HL-60 (cell line): ENCODE measurements around the gene SNURF.
"Not testable (repeated sequence)": the region's sequence is repeated elsewhere in the genome, so short reads cannot be mapped to it uniquely, and the experiment has no call there.

ENCODE experiments used
- CTCF ChIP-seq: IDR thresholded peaks from one replicate; pipeline ENCODE4 v1.5.1; 2011; ENCODE audit warnings: low read length, control low read depth, inconsistent platforms; ENCODE audit not compliant: insufficient read depth
- GABPA ChIP-seq: IDR thresholded peaks from 2 replicates; pipeline ENCODE4 v1.6.1; 2012; ENCODE audit warnings: low read depth
- POLR2AphosphoS5 ChIP-seq: IDR thresholded peaks from 2 replicates; pipeline ENCODE4 v1.6.1; 2012; ENCODE audit warnings: low read depth

GRCh38 chr15:24931874-24932732 lies 22.7 kb upstream of the SNURF start:
- TF ChIP-seq CTCF, GABPA, POLR2AphosphoS5: not testable (repeated sequence)
